SW 1271 (cell line): Measurements from ENCODE around the gene PTPRH.
"Not testable (repeated sequence)": the region's sequence is repeated elsewhere in the genome, so short reads cannot be mapped to it uniquely, and the experiment has no call there.

Experiments
- DNase-seq, 2 experiments: peaks; one replicate each; lab custom pipeline; 2025; lab: John Stamatoyannopoulos, UW

PTPRH gene

GRCh38 chr19:55158848-55159749, 50.2 kb downstream of the PTPRH start:
- DNase-seq, result no peak

DNA sequence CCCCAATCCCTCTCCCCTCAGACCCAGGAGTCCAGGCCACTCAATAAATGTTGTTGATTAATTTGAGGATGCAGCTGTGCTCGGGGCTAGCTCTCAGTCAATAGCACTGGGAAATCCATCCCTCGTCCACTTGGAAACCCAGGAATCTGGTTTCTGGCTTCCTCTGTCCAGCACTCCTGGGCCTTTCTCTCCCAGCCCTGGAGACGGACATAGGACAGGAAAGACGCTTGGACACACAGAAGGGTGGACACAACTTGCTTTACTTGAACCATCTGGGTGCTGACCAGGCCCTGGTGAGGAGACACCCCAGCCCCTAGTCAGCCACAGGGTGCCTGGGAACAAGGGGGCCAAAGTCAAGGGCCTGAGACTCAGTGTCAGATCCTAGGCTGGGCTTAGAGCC, 50.9 kb downstream of the PTPRH start:
- DNase-seq, result no peak

DNA sequence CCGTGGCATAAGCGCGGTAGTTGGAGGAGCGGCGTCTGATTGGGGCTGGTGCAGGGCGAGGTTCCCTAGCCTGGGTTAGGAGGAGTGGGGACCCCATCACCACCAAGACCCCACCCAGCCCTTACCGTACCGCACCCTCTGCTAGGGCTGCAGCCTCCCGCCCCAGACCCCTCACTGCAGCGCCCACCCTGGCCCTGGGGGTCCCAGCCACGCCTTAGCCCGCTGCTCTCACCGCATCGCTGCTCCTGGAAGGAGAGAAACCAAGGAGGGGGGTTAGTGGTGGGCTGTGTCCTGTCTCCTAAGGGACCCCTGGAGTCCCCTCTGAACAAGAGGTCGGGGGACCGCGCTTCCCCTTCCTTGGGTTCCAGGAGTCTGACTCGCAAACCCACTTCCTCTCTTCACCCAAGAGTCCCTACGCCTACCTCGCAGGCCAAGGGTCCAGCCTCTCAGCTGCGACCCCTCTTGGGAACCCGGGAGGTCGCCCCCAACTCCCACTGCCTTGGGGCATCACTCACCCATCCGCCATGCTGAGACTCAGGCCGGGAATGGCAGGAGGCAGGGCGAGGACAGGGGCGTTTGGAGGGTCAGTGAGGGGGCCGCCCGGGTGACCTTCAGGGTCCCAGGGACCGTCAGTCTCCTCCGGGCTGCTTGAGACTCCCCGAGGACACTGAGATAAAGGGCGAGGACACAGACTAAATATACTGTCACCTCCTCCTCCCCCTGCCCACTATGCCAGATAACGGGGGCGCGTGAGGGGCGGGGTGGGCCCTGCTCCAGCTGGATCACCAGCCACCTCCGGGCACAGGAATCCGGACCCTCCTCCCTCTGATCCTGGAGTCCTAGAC, 52.0 kb downstream of the PTPRH start, which contains the start of gene TNNI3:
Gene TNNI3, minus strand, starts transcription at position 669 of the 845 bp plus-strand sequence. Its CDS starts 143 bp downstream, at position 526.
- no peak for DNase-seq

DNA sequence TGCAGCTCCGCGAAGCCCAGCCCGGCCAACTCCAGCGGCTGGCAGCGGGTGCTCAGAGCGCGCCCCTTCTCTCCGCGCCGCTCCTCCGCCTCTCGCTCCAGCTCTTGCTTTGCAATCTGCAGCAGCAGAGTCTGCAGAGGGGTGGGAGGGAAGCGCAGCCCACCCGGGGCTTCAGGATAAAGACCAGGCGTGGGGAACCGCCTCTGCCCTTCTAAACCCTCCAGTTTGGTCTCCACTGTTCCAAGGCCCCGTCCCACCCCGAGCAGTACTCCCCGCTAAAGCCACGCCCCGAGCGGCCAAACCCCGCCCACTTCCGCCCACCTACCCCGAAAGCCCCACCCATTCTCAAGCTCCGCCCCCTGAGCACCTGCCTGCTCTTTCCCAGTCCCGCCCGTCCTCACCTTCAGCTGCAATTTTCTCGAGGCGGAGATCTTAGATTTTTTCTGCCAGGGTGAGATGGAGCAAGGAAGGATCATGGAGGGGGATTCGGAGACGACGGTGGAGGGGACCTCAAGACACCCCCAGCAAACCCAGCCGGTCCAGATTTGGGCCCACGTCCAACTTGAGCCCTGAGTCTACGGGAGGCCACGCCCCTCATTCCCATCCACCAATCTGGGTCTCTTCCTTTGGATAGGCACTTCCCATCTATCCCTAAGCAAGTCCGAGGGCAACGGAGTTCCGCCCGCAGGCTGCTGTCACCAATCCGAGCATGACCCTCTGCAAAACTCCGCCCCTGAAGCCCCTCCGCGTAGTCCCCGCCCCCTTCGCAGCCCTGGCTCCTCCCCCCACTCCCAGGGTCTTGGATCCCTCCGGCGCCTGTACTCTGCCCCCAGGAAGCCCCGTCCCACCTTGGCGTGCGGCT, 52.9 kb downstream of the PTPRH start:
- no peak for DNase-seq

DNA sequence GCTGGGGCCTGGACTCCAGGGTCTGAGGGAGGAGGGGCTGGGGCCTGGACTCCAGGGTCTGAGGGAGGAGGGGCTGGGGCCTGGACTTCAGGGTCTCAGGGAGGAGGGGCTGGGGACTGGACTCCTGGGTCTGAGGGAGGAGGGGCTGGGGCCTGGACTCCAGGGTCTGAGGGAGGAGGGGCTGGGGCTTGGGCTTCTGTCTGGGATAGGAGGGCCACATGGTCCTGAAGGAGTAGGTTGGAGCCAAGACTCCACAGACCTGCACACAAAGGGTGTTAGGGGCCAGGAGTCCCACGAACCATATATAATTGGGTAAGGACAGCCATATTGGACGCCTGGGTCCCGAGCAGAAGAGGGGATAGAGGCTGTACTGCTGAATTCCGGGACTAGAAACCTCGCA, 53.5 kb downstream of the PTPRH start:
- DNase-seq, result not testable (repeated sequence)

DNA sequence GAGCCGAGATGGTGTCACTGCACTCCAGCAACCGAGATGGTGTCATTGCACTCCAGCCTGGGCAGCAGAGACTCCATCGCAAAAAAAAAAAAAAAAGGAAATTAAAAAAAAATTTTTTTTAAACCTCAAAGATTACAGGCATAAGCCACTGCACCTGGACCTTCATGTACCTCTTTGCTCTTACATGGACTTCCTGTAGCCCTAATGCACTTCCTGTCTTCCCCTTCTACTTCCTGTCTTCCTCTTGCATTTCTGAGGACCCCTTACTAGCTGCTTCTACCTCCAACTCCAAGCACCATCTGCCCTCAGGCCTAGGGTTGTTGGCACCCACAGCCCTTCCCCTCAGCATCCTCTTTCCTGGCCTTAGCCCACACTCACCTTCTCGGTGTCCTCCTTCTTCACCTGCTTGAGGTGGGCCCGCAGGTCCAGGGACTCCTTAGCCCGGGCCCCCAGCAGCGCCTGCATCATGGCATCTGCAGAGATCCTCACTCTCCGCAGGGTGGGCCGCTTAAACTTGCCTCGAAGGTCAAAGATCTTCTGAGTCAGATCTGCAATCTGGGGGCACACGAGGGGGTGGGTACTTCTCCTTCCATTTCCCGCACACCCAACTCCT, 55.5 kb downstream of the PTPRH start:
- DNase-seq, result no peak

DNA sequence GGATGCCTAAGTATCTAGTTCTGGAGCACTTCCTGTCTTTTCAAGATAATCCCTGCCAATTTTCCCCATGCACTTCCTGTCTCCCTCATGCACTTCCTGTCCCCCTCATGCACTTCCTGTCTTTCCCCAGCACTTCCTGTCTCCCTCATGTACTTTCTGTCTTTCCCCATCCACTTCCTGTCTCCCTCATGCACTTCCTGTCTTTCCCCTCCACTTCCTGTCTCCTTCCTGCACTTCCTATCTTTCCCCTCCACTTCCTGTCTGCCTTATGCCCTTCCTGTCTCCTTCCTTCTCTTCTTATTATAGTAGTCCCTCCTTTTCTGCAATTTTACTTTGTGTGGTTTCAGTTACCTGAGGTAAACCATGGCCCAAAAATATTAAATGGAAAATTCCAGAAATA, 57.3 kb downstream of the PTPRH start:
- DNase-seq, result no peak

GRCh38 chr19:55149078-55150003, 60.0 kb downstream of the PTPRH start, which contains the start of gene TNNT1:
TSS of gene TNNT1 (minus strand) at chr19:55149206. CDS start at chr19:55147157, 2,049 bp downstream.
- no peak for DNase-seq

DNA sequence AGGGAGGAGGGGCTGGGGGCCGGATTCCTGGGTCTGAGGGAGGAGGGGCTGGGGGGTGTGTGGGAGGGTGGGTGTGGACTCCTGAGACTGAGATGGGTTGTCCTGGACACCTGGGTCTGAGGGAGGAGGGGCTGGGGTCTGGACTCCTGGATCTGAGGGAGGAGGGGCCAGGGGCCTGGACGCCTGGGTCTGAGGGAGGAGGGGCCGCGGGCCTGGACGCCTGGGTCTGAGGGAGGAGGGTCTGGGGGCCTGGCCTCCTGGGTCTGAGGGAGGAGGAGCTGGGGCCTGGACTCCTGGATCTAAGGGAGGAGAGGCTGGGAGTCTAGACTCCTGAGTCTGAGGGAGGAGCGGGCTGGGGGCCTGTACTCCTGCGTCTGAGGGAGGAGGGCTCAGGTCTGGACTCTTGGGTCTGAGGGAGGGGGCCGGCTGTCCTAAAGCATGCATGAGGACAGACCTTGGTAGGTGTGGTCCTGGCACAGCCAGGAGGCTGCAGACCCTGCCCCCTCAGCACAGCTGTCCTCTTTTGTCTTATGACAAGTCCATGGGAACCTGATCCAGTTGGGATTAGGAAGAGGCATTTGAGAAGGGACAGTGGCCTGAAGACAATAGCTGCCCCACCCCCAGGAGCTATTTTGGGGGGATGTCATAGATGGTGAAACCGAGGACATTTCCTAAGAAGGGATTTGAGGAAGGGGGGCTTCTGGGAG, 61.6 kb downstream of the PTPRH start:
- no peak for DNase-seq

DNA sequence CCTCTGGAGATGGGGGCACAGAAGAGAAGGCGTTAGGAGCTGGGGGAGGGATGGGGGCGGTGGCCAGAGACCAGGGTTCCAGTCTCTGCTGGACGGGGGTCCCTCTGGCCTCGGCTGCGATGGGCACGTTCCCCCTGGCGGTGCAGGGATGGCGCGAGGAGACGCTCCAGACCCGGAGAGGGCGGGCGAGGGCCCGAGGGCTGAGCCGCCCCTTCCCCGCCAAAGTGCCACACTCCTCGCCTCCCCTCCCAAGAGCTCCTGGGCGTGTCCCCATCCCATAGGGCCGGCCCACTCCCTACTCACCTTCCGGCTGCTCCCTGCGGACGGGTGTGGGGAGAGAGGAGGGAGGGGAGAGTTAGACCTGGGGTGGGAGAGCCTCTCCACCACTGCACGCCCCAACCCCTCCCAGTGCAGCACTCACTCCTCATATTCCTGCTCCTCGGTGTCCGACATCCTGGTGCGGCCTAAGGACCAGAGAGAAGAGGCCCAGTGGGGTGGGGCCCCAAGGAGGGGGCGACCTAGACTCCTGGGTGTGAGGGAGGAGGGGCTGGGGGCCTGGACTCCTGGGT, 62.5 kb downstream of the PTPRH start:
- DNase-seq, result peak in 1 of 2 experiments; percentile 36

- peak in 1 of 2 experiments; percentile 37 for DNase-seq
These were observed 63.1 kb downstream of the PTPRH start for GRCh38 chr19:55146078-55146704.

- DNase-seq, result no peak
These were observed 64.1 kb downstream of the PTPRH start for GRCh38 chr19:55145232-55145631.

- no peak for DNase-seq
These were observed 67.6 kb downstream of the PTPRH start for GRCh38 chr19:55141696-55142095.

GRCh38 chr19:55137915-55138314, 71.4 kb downstream of the PTPRH start:
- no peak for DNase-seq

DNA sequence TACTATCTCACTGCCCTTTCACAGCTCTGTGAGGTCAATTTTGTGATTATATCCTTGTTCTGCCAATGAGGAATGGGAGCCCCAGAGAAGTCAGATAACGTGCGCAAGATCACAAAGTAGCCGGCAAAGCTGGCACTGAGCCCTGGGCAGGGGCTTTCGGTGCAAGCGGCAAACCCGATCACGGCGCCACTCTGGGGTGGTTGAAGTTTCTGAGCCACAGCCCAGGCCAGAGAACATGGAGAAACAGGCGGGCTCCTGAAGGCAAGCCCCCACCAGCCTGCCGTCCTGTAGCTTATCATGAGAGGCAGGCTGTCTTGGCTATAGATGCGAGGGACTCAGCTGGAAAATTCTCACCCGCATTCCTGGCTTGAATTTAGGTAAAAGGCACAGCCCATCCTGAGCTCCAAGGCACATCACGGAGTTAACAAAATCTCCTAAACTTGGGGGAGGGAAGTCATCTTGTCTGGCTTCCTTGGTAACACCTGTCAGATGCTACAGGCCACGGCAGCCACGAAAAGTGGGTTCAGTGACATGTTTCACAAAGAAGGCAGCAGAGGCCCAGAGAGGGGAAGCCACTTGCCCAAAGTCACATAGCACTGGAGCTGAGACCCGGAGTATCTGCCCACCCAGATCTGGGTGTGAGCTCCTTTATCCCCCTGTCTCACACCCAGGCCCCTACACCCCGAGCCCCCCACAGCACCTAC, 72.8 kb downstream of the PTPRH start:
- no peak for DNase-seq

GRCh38 chr19:55134736-55135135, 74.6 kb downstream of the PTPRH start:
- DNase-seq, result no peak

DNA sequence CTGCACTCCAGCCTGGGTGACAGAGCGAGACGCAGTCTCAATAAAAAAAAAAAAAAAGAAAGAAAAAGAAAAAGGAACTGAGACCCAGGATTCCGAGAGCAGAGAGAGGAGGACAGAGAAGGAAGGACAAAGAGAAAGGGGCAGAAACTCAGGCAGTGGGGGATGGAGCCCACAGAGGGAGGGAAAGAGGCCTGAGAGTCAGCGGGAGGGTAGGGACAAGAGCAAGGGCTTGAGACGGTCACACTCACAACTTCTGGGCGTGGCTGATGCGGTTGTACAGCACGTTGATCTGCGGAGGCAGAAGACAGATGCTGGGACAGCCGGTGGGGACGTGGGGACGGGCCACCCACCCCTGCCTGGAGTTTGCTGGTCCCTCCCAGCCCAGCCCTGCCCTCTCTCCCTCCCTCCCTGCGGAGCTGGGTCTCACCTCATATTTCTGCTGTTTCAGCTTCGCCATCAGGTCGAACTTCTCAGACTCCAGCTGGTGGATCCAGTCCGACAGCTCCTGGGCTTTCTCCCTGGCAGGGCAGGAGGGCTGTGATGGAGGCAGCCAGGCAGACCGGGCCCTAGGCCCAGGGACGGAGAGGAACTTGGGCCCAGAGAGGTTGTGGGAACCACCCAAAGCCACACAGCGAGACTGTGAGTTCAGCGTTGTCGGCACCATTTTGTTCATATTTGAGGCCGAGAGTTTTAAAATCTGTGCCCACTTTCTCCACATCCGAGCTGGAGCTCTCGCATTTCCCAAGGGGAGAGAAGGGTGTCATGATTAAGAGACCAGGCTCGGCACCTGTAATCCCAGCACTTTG, 75.5 kb downstream of the PTPRH start:
- DNase-seq, result no peak
